ENCODE data around the gene TLCD1. TPM values are rescaled to one million over a fixed set of nuclear protein-coding genes. Genes with fewer than 3 reads are reported as not detected.

Gene TLCD1
- total RNA-seq, 4 donors from 2014 or later = 6.9 to 25.0 (median 17.0) TPM

DNA sequence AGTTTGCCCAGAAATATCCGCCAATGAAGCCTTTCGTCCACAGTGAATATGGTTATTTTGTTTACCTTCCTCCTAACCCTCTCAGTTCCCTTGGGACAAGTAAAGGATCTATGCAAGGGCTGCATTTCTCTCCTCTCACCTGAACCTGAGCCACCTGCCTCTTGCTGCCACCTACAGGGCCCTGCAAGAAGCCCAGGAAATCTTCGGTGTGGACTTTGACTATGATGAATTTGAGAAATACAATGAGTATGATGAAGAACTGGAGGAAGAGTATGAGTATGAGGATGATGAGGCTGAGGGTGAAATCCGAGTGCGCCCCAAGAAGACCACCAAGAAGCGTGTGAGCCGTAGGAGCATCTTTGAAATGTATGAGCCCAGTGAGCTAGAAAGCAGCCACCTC lies 50.1 kb downstream of the TLCD1 start:
- DNase-seq (ENCODE audit: low spot score in 2 of 2) = no peak
- Histone ChIP-seq H3K27me3 (no peaks in the 10 kb centered on the region), H3K9me3 (no peaks in the 10 kb centered on the region), H3K27ac (no peak overlapping the region), H3K4me3 (no peak overlapping the region), H3K4me1 (no peaks in the 10 kb centered on the region), H3K36me3 (peaks cover 100% of the 10 kb centered on the region)
- WGBS = 82% methylated on average over 7 of the region's 7 CpGs
- TF ChIP-seq EP300 (IDR thresholded peaks at IDR 0.05) (no peak), POLR2A (IDR thresholded peaks at IDR 0.05) (no peak), POLR2AphosphoS5 (IDR thresholded peaks at IDR 0.05) (no peak)
- TF ChIP-seq, protein P1, sequence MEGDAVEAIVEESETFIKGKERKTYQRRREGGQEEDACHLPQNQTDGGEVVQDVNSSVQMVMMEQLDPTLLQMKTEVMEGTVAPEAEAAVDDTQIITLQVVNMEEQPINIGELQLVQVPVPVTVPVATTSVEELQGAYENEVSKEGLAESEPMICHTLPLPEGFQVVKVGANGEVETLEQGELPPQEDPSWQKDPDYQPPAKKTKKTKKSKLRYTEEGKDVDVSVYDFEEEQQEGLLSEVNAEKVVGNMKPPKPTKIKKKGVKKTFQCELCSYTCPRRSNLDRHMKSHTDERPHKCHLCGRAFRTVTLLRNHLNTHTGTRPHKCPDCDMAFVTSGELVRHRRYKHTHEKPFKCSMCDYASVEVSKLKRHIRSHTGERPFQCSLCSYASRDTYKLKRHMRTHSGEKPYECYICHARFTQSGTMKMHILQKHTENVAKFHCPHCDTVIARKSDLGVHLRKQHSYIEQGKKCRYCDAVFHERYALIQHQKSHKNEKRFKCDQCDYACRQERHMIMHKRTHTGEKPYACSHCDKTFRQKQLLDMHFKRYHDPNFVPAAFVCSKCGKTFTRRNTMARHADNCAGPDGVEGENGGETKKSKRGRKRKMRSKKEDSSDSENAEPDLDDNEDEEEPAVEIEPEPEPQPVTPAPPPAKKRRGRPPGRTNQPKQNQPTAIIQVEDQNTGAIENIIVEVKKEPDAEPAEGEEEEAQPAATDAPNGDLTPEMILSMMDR (IDR thresholded peaks at IDR 0.05) = peak in 1 of 2 donors; percentile 28

DNA sequence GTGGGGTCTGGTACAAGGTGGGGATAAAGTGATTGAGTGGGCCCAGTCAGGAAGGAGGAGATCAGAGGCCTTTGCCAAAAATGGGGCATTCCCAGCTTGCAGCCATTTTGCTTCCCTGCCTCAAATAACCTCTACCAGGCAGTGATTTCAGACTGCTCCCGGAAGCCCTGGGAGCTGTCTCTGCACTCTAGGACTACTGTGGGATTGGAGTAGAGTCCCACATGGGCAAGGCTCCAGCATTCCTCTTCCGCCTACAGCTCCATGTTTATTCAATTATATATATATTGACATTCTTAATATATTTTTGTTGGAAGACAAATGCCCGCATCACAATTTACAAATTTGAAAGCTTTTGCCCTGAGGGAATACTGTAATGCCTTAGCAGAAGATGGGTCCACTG lies 50.5 kb downstream of the TLCD1 start:
- 81% methylated on average over 3 of the region's 3 CpGs for WGBS

More for the DNA sequence above, 50.5 kb downstream of the TLCD1 start:
- Histone ChIP-seq H3K4me3 (no peak overlapping the region), H3K4me1 (no peaks in the 10 kb centered on the region), H3K27me3 (no peaks in the 10 kb centered on the region), H3K9me3 (no peaks in the 10 kb centered on the region), H3K36me3 (peaks cover 100% of the 10 kb centered on the region), H3K27ac (no peak overlapping the region)
- TF ChIP-seq EP300 (IDR thresholded peaks at IDR 0.05) = no peak
- TF ChIP-seq POLR2A (IDR thresholded peaks at IDR 0.05) = no peak
- TF ChIP-seq, protein P1 (IDR thresholded peaks at IDR 0.05) = no peak
- TF ChIP-seq POLR2AphosphoS5 (IDR thresholded peaks at IDR 0.05) = no peak
- DNase-seq (ENCODE audit: low spot score in 2 of 2) = no peak

Other genes with a start within 250 kb of the TLCD1 start
- gene FOXN1, start 219.9 kb downstream of the TLCD1 start, total RNA-seq = 10 to 100 TPM; 37.4 to 48.3 (median 38.3) TPM
- 10 to 100 TPM; 29.0 to 36.2 (median 32.6) TPM for gene UNC119, start 173.6 kb downstream of the TLCD1 start, total RNA-seq
- 10 to 100 TPM; 38.1 to 76.4 (median 59.2) TPM for gene PIGS, start 154.7 kb downstream of the TLCD1 start, total RNA-seq
- gene ALDOC, start 149.3 kb downstream of the TLCD1 start, total RNA-seq = 100 to 1,000 TPM in 1 of 4 donors, 10 to 100 TPM in 3; 33.0 to 103 (median 62.6) TPM
- 10 to 100 TPM in 1 of 4 donors, 1 to 10 TPM in 3; 5.7 to 13.5 (median 7.0) TPM for gene SPAG5, start 127.2 kb downstream of the TLCD1 start, total RNA-seq
- gene RSKR, start 112.0 kb downstream of the TLCD1 start, total RNA-seq = 10 to 100 TPM in 3 of 4 donors, 1 to 10 TPM in 1; 3.5 to 43.7 (median 15.2) TPM
- gene BLTP2, start 81.1 kb downstream of the TLCD1 start, total RNA-seq = 100 to 1,000 TPM in 3 of 4 donors, 10 to 100 TPM in 1; 82.7 to 139 (median 125) TPM
- gene SDF2, start 64.3 kb downstream of the TLCD1 start, total RNA-seq = 10 to 100 TPM; 35.8 to 50.3 (median 36.3) TPM
- gene SUPT6H, start 64.0 kb downstream of the TLCD1 start, total RNA-seq = 100 to 1,000 TPM in 1 of 4 donors, 10 to 100 TPM in 3; 41.1 to 123 (median 57.2) TPM
- 1 to 10 TPM in 1 of 4 donors, under 1 TPM in 1, not detected in 2; 0.36 to 6.2 TPM for gene PROCA1, start 14.3 kb downstream of the TLCD1 start, total RNA-seq
- gene RAB34, start 8.4 kb downstream of the TLCD1 start, total RNA-seq = 10 to 100 TPM; 60.7 to 96.1 (median 77.6) TPM
- gene RPL23A, start 6.2 kb downstream of the TLCD1 start, total RNA-seq = 100 to 1,000 TPM; 528 to 947 (median 789) TPM
- gene NEK8, start 2.6 kb upstream of the TLCD1 start, total RNA-seq = 1 to 10 TPM; 1.9 to 8.1 (median 6.0) TPM
- 10 to 100 TPM; 26.7 to 38.4 (median 35.3) TPM for gene TRAF4, start 17.8 kb upstream of the TLCD1 start, total RNA-seq
- 10 to 100 TPM; 12.1 to 20.7 (median 17.8) TPM for gene FAM222B, start 116.6 kb upstream of the TLCD1 start, total RNA-seq
- 10 to 100 TPM; 42.2 to 61.4 (median 45.0) TPM for gene ERAL1, start 128.8 kb upstream of the TLCD1 start, total RNA-seq
- gene FLOT2, start 171.5 kb upstream of the TLCD1 start, total RNA-seq = 10 to 100 TPM; 41.7 to 57.5 (median 52.3) TPM
- gene DHRS13, start 176.8 kb upstream of the TLCD1 start, total RNA-seq = 10 to 100 TPM; 15.1 to 26.8 (median 20.2) TPM
- gene PHF12, start 225.3 kb upstream of the TLCD1 start, total RNA-seq = 10 to 100 TPM; 24.4 to 80.9 (median 35.4) TPM

All from suprapubic skin (tissue), 4 donors.